ENCODE data around the gene ABLIM2. TPM values are rescaled to one million over a fixed set of nuclear protein-coding genes. Genes with fewer than 3 reads are reported as not detected.

Gene ABLIM2
- total and polyA plus RNA-seq, 2 of the 8 experiments (the other 6 are each of a cell fraction or from before 2014, with no cell fraction given): 2.8 to 3.0 TPM

DNA sequence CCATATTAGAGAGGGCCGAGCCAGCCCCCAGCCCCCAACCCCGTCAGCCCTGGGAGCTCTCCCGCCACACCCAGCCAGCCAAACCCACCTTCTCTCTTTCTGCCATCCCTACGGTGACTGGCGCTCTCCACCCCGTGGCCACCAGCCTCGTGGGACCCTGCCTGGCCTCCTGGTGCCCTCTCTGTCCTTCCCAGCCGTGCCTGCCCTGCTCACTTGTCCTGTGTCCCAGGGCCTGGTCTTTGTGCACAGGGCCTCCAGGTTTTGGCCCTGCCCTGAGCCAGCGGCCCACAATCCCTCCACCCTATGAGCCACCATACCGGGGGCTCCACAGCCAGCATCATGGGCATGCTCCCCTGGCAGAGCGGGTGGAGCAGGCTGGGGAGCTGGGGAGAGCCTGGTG lies 77.4 kb downstream of the ABLIM2 start:
- no peak overlapping the region for H3K56ac ChIP-seq (replicated peaks; ENCODE audit: insufficient read length, low read depth, low read length)
- H4K20me1 ChIP-seq (replicated peaks in 1 of 2; ENCODE audit: control insufficient read depth in 1 of 2, insufficient read depth in 2 of 2, low read length in 2 of 2): no peaks in the 10 kb centered on the region
- no peak overlapping the region for H3K23ac ChIP-seq (ENCODE audit: insufficient read length)
- peak overlapping the region; percentile 75; the same call in 1 of the 2 replicates for H2AK5ac ChIP-seq (ENCODE audit: low read depth, low read length)
- H4K8ac ChIP-seq (ENCODE audit: extremely low read depth, insufficient read depth, low read length): no peak overlapping the region
- no peak overlapping the region for H3K18ac ChIP-seq (ENCODE audit: extremely low read depth, low read length)
- peaks cover 4 to 8% (median 7%) of the 10 kb centered on the region in 4 experiments; a peak in 6 of 7 replicates for H3K4me1 ChIP-seq (replicated peaks in 1 of 4; ENCODE audit: control insufficient read depth in 3 of 4, insufficient read depth in 4 of 4, low read length in 3 of 4)
- H3K79me1 ChIP-seq (ENCODE audit: low read depth, low read length): no peaks in the 10 kb centered on the region
- H3K9ac ChIP-seq (replicated peaks in 1 of 4; ENCODE audit: extremely low read depth in 1 of 4, low read depth in 3 of 4, low read length in 3 of 4): no peak overlapping the region
- no peak overlapping the region for H3K4me3 ChIP-seq (ENCODE audit: extremely low read depth in 1 of 4, insufficient read depth in 2 of 4, low read depth in 3 of 4, low read length in 4 of 4)
- H2BK15ac ChIP-seq (ENCODE audit: low read length): no peak overlapping the region
- no peaks in the 10 kb centered on the region for H3K79me2 ChIP-seq (ENCODE audit: control insufficient read depth in 1 of 2, insufficient read depth in 2 of 2, low read length in 2 of 2)
- CTCF ChIA-PET (ENCODE audit: partially characterized antibody): interaction anchor here (0.8 to 1.8 kb wide), 6 partner anchors 9 to 433 kb away, joined by 3 to 6 read pairs (median 3); no protein-coding TSS in a partner anchor
- H3K4me2 ChIP-seq (ENCODE audit: insufficient read depth in 1 of 2, low read depth in 2 of 2, low read length in 2 of 2): no peak overlapping the region
- H2BK5ac ChIP-seq (ENCODE audit: low read depth, low read length): peak overlapping the region; percentile 52
- FAIRE-seq (no peak), DNase-seq (ENCODE audit: low read depth in 1 of 2, low spot score in 2 of 2) (no peak)
- H3K9me3 ChIP-seq (ENCODE audit: insufficient read depth in 2 of 2, low read depth in 1 of 2, low read length in 1 of 2): no peaks in the 10 kb centered on the region
- H3K23me2 ChIP-seq (ENCODE audit: low read depth, low read length): no peaks in the 10 kb centered on the region; the same call in 1 of the 2 replicates
- WGBS, 2 experiments (ENCODE audit: extremely low coverage in 1 of 2, insufficient coverage in 1 of 2, insufficient read length in 1 of 2, insufficient replicate concordance in 2 of 2, low coverage in 1 of 2, low lambda C conversion rate in 2 of 2, missing lambda C conversion rate in 1 of 2): 88% methylated on average over 11 of the region's 11 CpGs; no CpG with 5 or more reads in 1 of the 2 experiments
- H3K4ac ChIP-seq (replicated peaks; ENCODE audit: insufficient read length, low read depth, low read length): peak overlapping the region; percentile 28
- H4K91ac ChIP-seq (replicated peaks; ENCODE audit: insufficient read length, low read length): peak overlapping the region; percentile 39
- POLR2A ChIA-PET (ENCODE audit: partially characterized antibody): interaction anchor here (1.2 to 1.6 kb wide), 2 partner anchors 13 to 18 kb away, joined by 3 to 5 read pairs; no protein-coding TSS in a partner anchor
- H2BK120ac ChIP-seq (replicated peaks; ENCODE audit: low read depth, low read length): no peak overlapping the region
- no peak overlapping the region for H2AFZ ChIP-seq (ENCODE audit: low read length)
- no peak overlapping the region for H3K27ac ChIP-seq (ENCODE audit: low read depth, low read length)
- no peak overlapping the region for H2BK20ac ChIP-seq (ENCODE audit: low read length)
- no peak overlapping the region for H4K5ac ChIP-seq (ENCODE audit: insufficient read length, low read depth, low read length)
- peak overlapping the region; percentile 82; the same call in 1 of the 2 replicates for H2BK12ac ChIP-seq (ENCODE audit: low read depth, low read length)
- no peak overlapping the region for H3K14ac ChIP-seq (ENCODE audit: insufficient read length)
- no peaks in the 10 kb centered on the region for H3K27me3 ChIP-seq (replicated peaks in 1 of 4; ENCODE audit: control insufficient read depth in 3 of 4, extremely low read depth in 1 of 4, insufficient read depth in 3 of 4, low read length in 3 of 4)
- H3K36me3 ChIP-seq (ENCODE audit: control insufficient read depth in 2 of 4, insufficient read depth in 4 of 4, low read length in 3 of 4): no peaks in the 10 kb centered on the region
- TF ChIP-seq BCL11A (IDR thresholded peaks at IDR 0.05; ENCODE audit: low read depth in 2 of 2, low read length in 2 of 2) (no peak), SUZ12 (IDR thresholded peaks at IDR 0.05; ENCODE audit: low read length) (no peak), SP2 (IDR thresholded peaks at IDR 0.05; ENCODE audit: low read length) (no peak), TAF1 (IDR thresholded peaks at IDR 0.05; ENCODE audit: low read depth, low read length) (no peak), SIX5 (IDR thresholded peaks at IDR 0.05; ENCODE audit: low read depth, low read length) (no peak), HDAC6 (IDR thresholded peaks at IDR 0.05; ENCODE audit: low read depth, low read length) (no peak), RNF2 (IDR thresholded peaks at IDR 0.05; ENCODE audit: borderline replicate concordance, low read depth, low read length, missing control alignments, poor library complexity, severe bottlenecking) (no peak), CBX8 (IDR thresholded peaks at IDR 0.05; ENCODE audit: borderline replicate concordance, low read depth, low read length) (no peak), ZNF274 (IDR thresholded peaks at IDR 0.05; ENCODE audit: borderline replicate concordance, extremely low read depth, low read length) (no peak), TEAD4 (IDR thresholded peaks at IDR 0.05; ENCODE audit: low read depth, low read length) (no peak), KDM4A (IDR thresholded peaks at IDR 0.05; ENCODE audit: low read depth, low read length, severe bottlenecking) (no peak)
- TF ChIP-seq, protein P1, sequence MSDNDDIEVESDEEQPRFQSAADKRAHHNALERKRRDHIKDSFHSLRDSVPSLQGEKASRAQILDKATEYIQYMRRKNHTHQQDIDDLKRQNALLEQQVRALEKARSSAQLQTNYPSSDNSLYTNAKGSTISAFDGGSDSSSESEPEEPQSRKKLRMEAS (IDR thresholded peaks at IDR 0.05): no peak

Measured in H1 (cell line).